HepG2 (cell line): ENCODE data around the gene LYPD6B.

Experiments
- KDM1A ChIP-seq: IDR thresholded peaks from 2 replicates; pipeline ENCODE4 v1.6.1; 2016; ENCODE audit warnings: missing compliant biosample characterization
- NFE2L2 ChIP-seq: fragments of 150-350 bp; IDR thresholded peaks from 2 replicates; pipeline ENCODE4 v1.6.1; 2014; ENCODE audit warnings: low read length
- TF ChIP-seq, protein P1 (sequence below): sonication (generic); formaldehyde crosslinking; IDR thresholded peaks from 2 replicates; pipeline ENCODE4 v1.4.0; 2020; ENCODE audit warnings: missing genetic modification reagents

DNA sequence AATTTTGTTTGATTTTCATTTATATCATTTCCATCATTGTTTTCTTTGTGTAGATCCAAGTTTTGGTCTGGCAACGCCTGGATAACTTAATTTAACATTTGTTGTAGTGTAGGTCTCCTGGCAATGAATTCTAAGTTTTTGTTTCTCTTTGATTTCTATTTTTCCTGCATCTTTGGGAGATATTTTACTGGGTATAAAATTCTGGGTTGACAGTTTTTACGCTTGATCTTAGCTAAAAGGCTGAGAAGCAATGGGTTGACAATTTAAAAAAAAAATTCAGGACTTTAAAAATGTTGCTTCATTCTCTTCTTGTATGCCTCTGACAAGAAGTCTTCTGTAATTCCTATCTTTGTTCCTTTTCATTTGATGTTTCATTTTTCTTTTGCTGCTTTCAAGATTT lies 8.6 kb downstream of the LYPD6B start:
- TF ChIP-seq KDM1A (CRISPR knock-in tag) (no peak), NFE2L2 (no peak)
- TF ChIP-seq, protein P1, sequence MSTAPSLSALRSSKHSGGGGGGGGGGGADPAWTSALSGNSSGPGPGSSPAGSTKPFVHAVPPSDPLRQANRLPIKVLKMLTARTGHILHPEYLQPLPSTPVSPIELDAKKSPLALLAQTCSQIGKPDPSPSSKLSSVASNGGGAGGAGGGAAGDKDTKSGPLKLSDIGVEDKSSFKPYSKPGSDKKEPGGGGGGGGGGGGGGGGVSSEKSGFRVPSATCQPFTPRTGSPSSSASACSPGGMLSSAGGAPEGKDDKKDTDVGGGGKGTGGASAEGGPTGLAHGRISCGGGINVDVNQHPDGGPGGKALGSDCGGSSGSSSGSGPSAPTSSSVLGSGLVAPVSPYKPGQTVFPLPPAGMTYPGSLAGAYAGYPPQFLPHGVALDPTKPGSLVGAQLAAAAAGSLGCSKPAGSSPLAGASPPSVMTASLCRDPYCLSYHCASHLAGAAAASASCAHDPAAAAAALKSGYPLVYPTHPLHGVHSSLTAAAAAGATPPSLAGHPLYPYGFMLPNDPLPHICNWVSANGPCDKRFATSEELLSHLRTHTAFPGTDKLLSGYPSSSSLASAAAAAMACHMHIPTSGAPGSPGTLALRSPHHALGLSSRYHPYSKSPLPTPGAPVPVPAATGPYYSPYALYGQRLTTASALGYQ (CRISPR knock-in tag), result no peak
